MM.1S (cell line): ENCODE measurements around the gene CPT1A.

ENCODE experiments used
- DNase-seq: peaks from one replicate; pipeline ENCODE4 v3.0.0-alpha.2; 2015
- H2AFZ ChIP-seq: fragments of 300-600 bp; sonication (generic); 2 replicates; pipeline ENCODE4 v1.6.0; 2016; ENCODE audit warnings: antibody characterized with exemption, low read length
- H3F3A ChIP-seq: fragments of 300-600 bp; sonication (generic); 2 replicates; pipeline ENCODE4 v1.6.1; 2016; ENCODE audit warnings: mild to moderate bottlenecking, antibody characterized with exemption, low read length, moderate library complexity, mixed read lengths; ENCODE audit not compliant: insufficient read depth
- H3K27ac ChIP-seq: fragments of 300-600 bp; sonication (generic); 2 replicates; pipeline ENCODE4 v1.5.1; 2016; ENCODE audit warnings: mild to moderate bottlenecking, low read length
- H3K27me3 ChIP-seq: fragments of 300-600 bp; sonication (generic); replicated peaks from 2 replicates; pipeline ENCODE4 v1.6.0; 2016; ENCODE audit warnings: low read length; ENCODE audit not compliant: insufficient read depth
- H3K36me3 ChIP-seq: fragments of 300-600 bp; sonication (generic); replicated peaks from 2 replicates; pipeline ENCODE4 v1.6.1; 2016; ENCODE audit warnings: mild to moderate bottlenecking, low read length, mixed read lengths; ENCODE audit not compliant: insufficient read depth
- H3K4me1 ChIP-seq: fragments of 300-600 bp; sonication (generic); 2 replicates; pipeline ENCODE4 v1.6.1; 2016; ENCODE audit warnings: low read length, mixed read lengths
- H3K4me2 ChIP-seq: fragments of 300-600 bp; sonication (generic); 2 replicates; pipeline ENCODE4 v1.6.0; 2016; ENCODE audit warnings: low read depth, low read length
- H3K4me3 ChIP-seq: fragments of 300-600 bp; sonication (generic); 2 replicates; pipeline ENCODE4 v1.5.1; 2016; ENCODE audit warnings: low read length, mixed read lengths
- H3K79me2 ChIP-seq: fragments of 300-600 bp; sonication (generic); 2 replicates; pipeline ENCODE4 v1.6.1; 2016; ENCODE audit warnings: mixed run types, low read length, mixed read lengths
- H3K9ac ChIP-seq: fragments of 300-600 bp; sonication (generic); 2 replicates; pipeline ENCODE4 v1.6.1; 2016; ENCODE audit warnings: low read length, mixed read lengths
- H3K9me2 ChIP-seq: fragments of 300-600 bp; sonication (generic); replicated peaks from 2 replicates; pipeline ENCODE4 v1.6.1; 2016; ENCODE audit warnings: mild to moderate bottlenecking, low read length, mixed read lengths; ENCODE audit not compliant: insufficient read depth
- H3K9me3 ChIP-seq: fragments of 300-600 bp; sonication (generic); replicated peaks from 2 replicates; pipeline ENCODE4 v1.6.1; 2016; ENCODE audit warnings: mild to moderate bottlenecking, low read length, mixed read lengths; ENCODE audit not compliant: insufficient read depth
- H4K20me1 ChIP-seq: fragments of 300-600 bp; sonication (generic); 2 replicates; pipeline ENCODE4 v1.6.1; 2016; ENCODE audit warnings: mild to moderate bottlenecking, low read length, moderate library complexity, mixed read lengths; ENCODE audit not compliant: insufficient read depth
- CTCF ChIP-seq: fragments of 300-600 bp; sonication (generic); IDR thresholded peaks from 2 replicates; pipeline ENCODE4 v1.5.1; 2016; ENCODE audit warnings: antibody characterized with exemption, low read length, mixed read lengths
- EZH2 ChIP-seq: fragments of 300-600 bp; sonication (generic); optimal IDR thresholded peaks from 2 replicates; pipeline ENCODE3; 2017; ENCODE audit warnings: low read depth, mild to moderate bottlenecking, antibody characterized with exemption, low read length, mixed read lengths
- EZH2phosphoT487 ChIP-seq: fragments of 300-600 bp; sonication (generic); IDR thresholded peaks from 2 replicates; pipeline ENCODE4 v1.6.1; 2018; ENCODE audit warnings: antibody characterized with exemption, low read length

The CPT1A gene

GRCh38 chr11:68796801-68797200 is 44.9 kb downstream of the CPT1A start:
- H3K36me3 ChIP-seq = no peaks in the 10 kb centered on the region

GRCh38 chr11:68792400-68792966 is 49.2 kb downstream of the CPT1A start:
- Histone ChIP-seq H3K4me2 (no peak overlapping the region), H3K79me2 (no peaks in the 10 kb centered on the region), H3F3A (no peaks in the 10 kb centered on the region; the same call in 1 of the 2 replicates), H3K36me3 (no peaks in the 10 kb centered on the region), H3K9ac (no peak overlapping the region), H3K9me2 (no peaks in the 10 kb centered on the region), H3K27me3 (no peaks in the 10 kb centered on the region), H3K27ac (no peak overlapping the region), H4K20me1 (no peaks in the 10 kb centered on the region), H3K9me3 (no peaks in the 10 kb centered on the region), H3K4me1 (no peaks in the 10 kb centered on the region), H3K4me3 (no peak overlapping the region), H2AFZ (no peak overlapping the region)
- TF ChIP-seq EZH2phosphoT487 = no peak
- TF ChIP-seq EZH2 = no peak
- no peak for TF ChIP-seq CTCF
- DNase-seq = no peak

More at GRCh38 chr11:68796801-68797200, 44.9 kb downstream of the CPT1A start:
- TF ChIP-seq EZH2 = no peak
- no peak for TF ChIP-seq EZH2phosphoT487
- TF ChIP-seq CTCF = no peak
- Histone ChIP-seq H3K9me2 (no peaks in the 10 kb centered on the region), H3K4me1 (no peaks in the 10 kb centered on the region), H3F3A (no peaks in the 10 kb centered on the region; the same call in 1 of the 2 replicates), H3K79me2 (no peaks in the 10 kb centered on the region), H3K27ac (no peak overlapping the region), H3K9me3 (no peaks in the 10 kb centered on the region), H4K20me1 (no peaks in the 10 kb centered on the region), H2AFZ (no peak overlapping the region), H3K4me2 (no peak overlapping the region), H3K27me3 (no peaks in the 10 kb centered on the region), H3K4me3 (no peak overlapping the region), H3K9ac (no peak overlapping the region)
- DNase-seq = no peak

GRCh38 chr11:68784653-68785052 is 57.1 kb downstream of the CPT1A start:
- no peak overlapping the region for H3K4me3 ChIP-seq
- no peak overlapping the region for H3K9ac ChIP-seq
- TF ChIP-seq CTCF = no peak
- no peak for TF ChIP-seq EZH2
- no peak for TF ChIP-seq EZH2phosphoT487
- no peaks in the 10 kb centered on the region for H3K4me1 ChIP-seq
- H3K4me2 ChIP-seq = no peak overlapping the region
- H3K27me3 ChIP-seq = no peaks in the 10 kb centered on the region
- no peaks in the 10 kb centered on the region for H4K20me1 ChIP-seq
- H3K27ac ChIP-seq = no peak overlapping the region
- no peak overlapping the region for H2AFZ ChIP-seq
- no peaks in the 10 kb centered on the region for H3F3A ChIP-seq
- H3K36me3 ChIP-seq = no peaks in the 10 kb centered on the region
- no peaks in the 10 kb centered on the region for H3K9me3 ChIP-seq
- H3K9me2 ChIP-seq = no peaks in the 10 kb centered on the region
- H3K79me2 ChIP-seq = no peaks in the 10 kb centered on the region
- no peak for DNase-seq
